ENCODE results near the gene ZNF345.

The ZNF345 gene

DNA sequence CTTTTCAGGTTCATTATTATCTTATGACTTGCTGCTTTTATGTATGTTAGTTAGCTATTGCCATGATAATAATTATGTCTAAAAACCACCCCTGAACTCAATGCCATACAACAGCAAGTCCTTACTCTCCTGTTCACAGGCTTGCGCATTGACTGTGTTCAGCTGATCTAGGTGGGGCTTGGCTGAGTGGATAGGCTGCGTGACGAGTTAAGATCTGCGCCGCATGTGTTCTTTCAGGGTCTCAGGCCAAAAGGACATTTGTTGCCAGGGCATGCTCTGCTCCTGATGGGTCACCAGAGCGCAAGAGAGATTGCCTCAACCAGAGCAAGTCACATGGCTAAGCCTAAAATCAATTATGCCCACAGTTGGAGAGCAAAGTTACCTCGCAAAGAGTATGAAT is 66.3 kb downstream of the ZNF345 start:
- in situ Hi-C loops (cut with HindIII; ENCODE audit: low sequenced_read_pairs): no loop called here

DNA sequence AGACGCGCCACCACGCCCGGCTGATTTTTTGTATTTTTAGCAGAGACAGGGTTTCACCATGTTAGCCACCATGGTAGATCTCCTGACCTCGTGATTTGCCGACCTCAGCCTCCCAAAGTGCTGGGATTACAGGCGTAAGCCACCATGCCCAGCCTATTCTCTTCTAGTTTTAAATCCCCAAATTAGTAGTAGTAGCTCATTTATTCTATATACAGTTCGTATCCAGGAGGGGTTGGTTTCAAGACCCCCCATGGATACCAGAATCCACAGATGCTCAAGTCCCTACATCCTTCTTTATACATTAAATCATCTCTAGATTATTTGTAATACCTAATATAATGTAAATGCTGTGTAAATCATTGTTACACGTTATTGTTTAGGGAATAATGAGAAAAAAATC is 67.4 kb downstream of the ZNF345 start:
- in situ Hi-C loops (cut with HindIII; ENCODE audit: low sequenced_read_pairs): no loop called here

All from endothelial cell of hepatic sinusoid (primary cell).